ENCODE results near the gene SIM2. TPM values are rescaled to one million over a fixed set of nuclear protein-coding genes. Genes with fewer than 3 reads are reported as not detected.

Gene SIM2
- total and polyA plus RNA-seq, 2 of the 13 experiments (the other 11 are each of a cell fraction or from before 2014, with no cell fraction given): 0.36 to 0.53 TPM

- no peak overlapping the region for H3K4me3 ChIP-seq (replicated peaks in 1 of 3; ENCODE audit: insufficient read depth in 1 of 3, low read depth in 2 of 3, low read length in 3 of 3)
- TF ChIP-seq CENPX (CRISPR knock-in tag; IDR thresholded peaks at IDR 0.05): no peak
- no peak for TF ChIP-seq ZC3H4 (CRISPR knock-in tag; IDR thresholded peaks at IDR 0.05; ENCODE audit: borderline replicate concordance)
- TF ChIP-seq SATB2 (CRISPR knock-in tag; IDR thresholded peaks at IDR 0.05): no peak
- TF ChIP-seq SNAI1 (CRISPR knock-in tag; IDR thresholded peaks at IDR 0.05; ENCODE audit: borderline replicate concordance): no peak
- TF ChIP-seq MLXIP (CRISPR knock-in tag; IDR thresholded peaks at IDR 0.05; ENCODE audit: borderline replicate concordance): no peak
- TF ChIP-seq ZNF496 (CRISPR knock-in tag; IDR thresholded peaks at IDR 0.05; ENCODE audit: insufficient replicate concordance): no peak
- TF ChIP-seq ZNF841 (CRISPR knock-in tag; IDR thresholded peaks at IDR 0.05; ENCODE audit: borderline replicate concordance): no peak
- no peak for TF ChIP-seq HCFC1 (IDR thresholded peaks at IDR 0.05; ENCODE audit: low read depth, low read length)
- TF ChIP-seq ZNF713 (CRISPR knock-in tag; IDR thresholded peaks at IDR 0.05): no peak
- H3K27me3 ChIP-seq (ENCODE audit: control insufficient read depth in 1 of 2, insufficient read depth in 2 of 2, low read length in 2 of 2): no peaks in the 10 kb centered on the region; a peak in 1 of 5 replicates
- ATAC-seq (no peak), FAIRE-seq (no peak), DNase-seq (ENCODE audit: low spot score) (no peak)
- H3K4me2 ChIP-seq (ENCODE audit: low read depth, low read length): no peak overlapping the region
- in situ Hi-C loops (cut with HindIII; ENCODE audit: extremely low pct_ligation_motif_present, low pct_unique_long_range_greater_than_20kb) (no loop called here), intact Hi-C loops (cut with micrococcal nuclease; ENCODE audit: unreplicated experiment) (no loop called here)
- H3K27ac ChIP-seq (ENCODE audit: extremely low read length, insufficient read depth, low read length): no peak overlapping the region
- no peak overlapping the region for H3K9ac ChIP-seq (ENCODE audit: insufficient read depth, low read depth, low read length)
- CTCF ChIA-PET (ENCODE audit: low intra/inter-chr PET ratio, low total read pairs): no interaction called here
- peaks cover 17% of the 10 kb centered on the region for H3K4me1 ChIP-seq (ENCODE audit: insufficient read depth, low read length)
- H4K20me1 ChIP-seq (ENCODE audit: insufficient read depth, low read length): no peaks in the 10 kb centered on the region
- H3K9me3 ChIP-seq (ENCODE audit: low read length): no peaks in the 10 kb centered on the region
- H3K36me3 ChIP-seq (replicated peaks in 1 of 2; ENCODE audit: control insufficient read depth in 1 of 2, insufficient read depth in 2 of 2, low read length in 2 of 2): no peaks in the 10 kb centered on the region
- H3K79me2 ChIP-seq (ENCODE audit: insufficient read depth, low read length): no peaks in the 10 kb centered on the region
- BruUV-seq (replicated peaks): no TSS peak
- no peak overlapping the region for H2AFZ ChIP-seq (ENCODE audit: low read length)
- POLR2A ChIA-PET: no interaction called here
- 74% methylated on average over 3 of the region's 3 CpGs for WGBS (ENCODE audit: low lambda C conversion rate)
Measured at GRCh38 chr21:36724660-36725059, 25.7 kb downstream of the SIM2 start.

Measured in HepG2 (cell line).